IMR-90 (cell line): ENCODE results near the gene ADH1C.

Experiments
- CTCF ChIP-seq: conservative IDR thresholded peaks from 2 replicates; pipeline ENCODE4 v1.5.1; 2012; ENCODE audit warnings: mild to moderate bottlenecking, low read depth, low read length, improper control_type of control experiment
- NFE2L2 ChIP-seq: fragments of 150-350 bp; IDR thresholded peaks from 2 replicates; pipeline ENCODE4 v1.6.1; 2016; ENCODE audit warnings: low read depth, mild to moderate bottlenecking, low read length
- RCOR1 ChIP-seq: IDR thresholded peaks from 2 replicates; pipeline ENCODE4 v1.6.1; 2012; ENCODE audit warnings: mild to moderate bottlenecking, low read length, improper control_type of control experiment; ENCODE audit not compliant: insufficient replicate concordance

- TF ChIP-seq CTCF (no peak), NFE2L2 (no peak), RCOR1 (no peak)
These were observed 13.9 kb upstream of the ADH1C start for GRCh38 chr4:99366491-99366890.
